ENCODE measurements around the gene KCTD21.

The KCTD21 gene

GRCh38 chr11:78190871-78191538, 2.6 kb upstream of the KCTD21 start:
- no peak for TF ChIP-seq POLR2AphosphoS5 (IDR thresholded peaks at IDR 0.05; ENCODE audit: low read depth)
- TF ChIP-seq GABPA (IDR thresholded peaks at IDR 0.05; ENCODE audit: low read depth) = no peak
- TF ChIP-seq CTCF (IDR thresholded peaks at IDR 0.05; ENCODE audit: insufficient read depth, low read length) = no peak
- TF ChIP-seq, protein P1, sequence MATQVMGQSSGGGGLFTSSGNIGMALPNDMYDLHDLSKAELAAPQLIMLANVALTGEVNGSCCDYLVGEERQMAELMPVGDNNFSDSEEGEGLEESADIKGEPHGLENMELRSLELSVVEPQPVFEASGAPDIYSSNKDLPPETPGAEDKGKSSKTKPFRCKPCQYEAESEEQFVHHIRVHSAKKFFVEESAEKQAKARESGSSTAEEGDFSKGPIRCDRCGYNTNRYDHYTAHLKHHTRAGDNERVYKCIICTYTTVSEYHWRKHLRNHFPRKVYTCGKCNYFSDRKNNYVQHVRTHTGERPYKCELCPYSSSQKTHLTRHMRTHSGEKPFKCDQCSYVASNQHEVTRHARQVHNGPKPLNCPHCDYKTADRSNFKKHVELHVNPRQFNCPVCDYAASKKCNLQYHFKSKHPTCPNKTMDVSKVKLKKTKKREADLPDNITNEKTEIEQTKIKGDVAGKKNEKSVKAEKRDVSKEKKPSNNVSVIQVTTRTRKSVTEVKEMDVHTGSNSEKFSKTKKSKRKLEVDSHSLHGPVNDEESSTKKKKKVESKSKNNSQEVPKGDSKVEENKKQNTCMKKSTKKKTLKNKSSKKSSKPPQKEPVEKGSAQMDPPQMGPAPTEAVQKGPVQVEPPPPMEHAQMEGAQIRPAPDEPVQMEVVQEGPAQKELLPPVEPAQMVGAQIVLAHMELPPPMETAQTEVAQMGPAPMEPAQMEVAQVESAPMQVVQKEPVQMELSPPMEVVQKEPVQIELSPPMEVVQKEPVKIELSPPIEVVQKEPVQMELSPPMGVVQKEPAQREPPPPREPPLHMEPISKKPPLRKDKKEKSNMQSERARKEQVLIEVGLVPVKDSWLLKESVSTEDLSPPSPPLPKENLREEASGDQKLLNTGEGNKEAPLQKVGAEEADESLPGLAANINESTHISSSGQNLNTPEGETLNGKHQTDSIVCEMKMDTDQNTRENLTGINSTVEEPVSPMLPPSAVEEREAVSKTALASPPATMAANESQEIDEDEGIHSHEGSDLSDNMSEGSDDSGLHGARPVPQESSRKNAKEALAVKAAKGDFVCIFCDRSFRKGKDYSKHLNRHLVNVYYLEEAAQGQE (IDR thresholded peaks at IDR 0.05; ENCODE audit: insufficient replicate concordance, low read depth) = no peak
- TF ChIP-seq SPI1 (IDR thresholded peaks at IDR 0.05; ENCODE audit: borderline replicate concordance, low read depth) = no peak
- Histone ChIP-seq H3K27ac (replicated peaks) (no peak overlapping the region), H3K4me3 (replicated peaks; ENCODE audit: insufficient read depth, low read length) (no peak overlapping the region), H3K27me3 (ENCODE audit: insufficient read depth, poor library complexity, severe bottlenecking) (no peaks in the 10 kb centered on the region)
- no peak for DNase-seq (ENCODE audit: low read depth in 1 of 2, low spot score in 1 of 2)

DNA sequence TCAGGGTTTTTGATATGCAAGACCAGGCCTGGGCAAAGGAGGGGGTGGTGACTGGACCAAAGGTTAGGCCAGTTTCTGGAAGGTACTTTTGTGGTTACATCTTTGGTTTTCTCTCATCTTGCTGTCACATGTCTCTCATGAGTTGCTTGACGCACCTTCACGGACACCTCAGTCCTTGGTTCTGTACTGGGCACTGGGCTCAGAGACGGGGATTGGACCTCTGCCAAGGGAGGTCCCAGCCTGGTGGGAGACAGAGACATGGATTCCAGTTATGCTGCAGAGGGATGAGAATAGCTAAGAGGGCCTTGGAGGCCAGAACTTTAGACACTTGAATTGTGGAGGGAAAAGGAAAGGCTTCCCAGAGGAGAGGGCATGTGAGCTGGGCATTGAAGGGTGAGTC, 1.9 kb upstream of the KCTD21 start:
- no peak for DNase-seq (ENCODE audit: low read depth in 1 of 2, low spot score in 1 of 2)
- TF ChIP-seq CTCF (IDR thresholded peaks at IDR 0.05; ENCODE audit: insufficient read depth, low read length) = no peak
- TF ChIP-seq POLR2AphosphoS5 (IDR thresholded peaks at IDR 0.05; ENCODE audit: low read depth) = no peak
- TF ChIP-seq GABPA (IDR thresholded peaks at IDR 0.05; ENCODE audit: low read depth) = no peak
- TF ChIP-seq, protein P1 (IDR thresholded peaks at IDR 0.05; ENCODE audit: insufficient replicate concordance, low read depth) = no peak
- no peak for TF ChIP-seq SPI1 (IDR thresholded peaks at IDR 0.05; ENCODE audit: borderline replicate concordance, low read depth)
- H3K27me3 ChIP-seq (ENCODE audit: insufficient read depth, poor library complexity, severe bottlenecking) = no peaks in the 10 kb centered on the region
- H3K27ac ChIP-seq (replicated peaks) = no peak overlapping the region
- H3K4me3 ChIP-seq (replicated peaks; ENCODE audit: insufficient read depth, low read length) = no peak overlapping the region

- Histone ChIP-seq H3K4me3 (replicated peaks; ENCODE audit: insufficient read depth, low read length) (no peak overlapping the region), H3K27me3 (ENCODE audit: insufficient read depth, poor library complexity, severe bottlenecking) (no peaks in the 10 kb centered on the region), H3K27ac (replicated peaks) (no peak overlapping the region)
- DNase-seq (ENCODE audit: low read depth in 1 of 2, low spot score in 1 of 2) = no peak
- no peak for TF ChIP-seq SPI1 (IDR thresholded peaks at IDR 0.05; ENCODE audit: borderline replicate concordance, low read depth)
Observed at GRCh38 chr11:78189851-78190250, 1.4 kb upstream of the KCTD21 start.

- no peak for DNase-seq (ENCODE audit: low read depth in 1 of 2, low spot score in 1 of 2)
- Histone ChIP-seq H3K27me3 (ENCODE audit: insufficient read depth, poor library complexity, severe bottlenecking) (no peaks in the 10 kb centered on the region), H3K4me3 (replicated peaks; ENCODE audit: insufficient read depth, low read length) (peak overlapping the region; percentile 97), H3K27ac (replicated peaks) (no peak overlapping the region)
- TF ChIP-seq POLR2AphosphoS5 (IDR thresholded peaks at IDR 0.05; ENCODE audit: low read depth) = no peak
- TF ChIP-seq CTCF (IDR thresholded peaks at IDR 0.05; ENCODE audit: insufficient read depth, low read length) = no peak
- TF ChIP-seq SPI1 (IDR thresholded peaks at IDR 0.05; ENCODE audit: borderline replicate concordance, low read depth) = no peak
- TF ChIP-seq, protein P1 (IDR thresholded peaks at IDR 0.05; ENCODE audit: insufficient replicate concordance, low read depth) = no peak
- no peak for TF ChIP-seq GABPA (IDR thresholded peaks at IDR 0.05; ENCODE audit: low read depth)
Observed at GRCh38 chr11:78189174-78189724, 823 bp upstream of the KCTD21 start.
